GM03348 (cell line): ENCODE measurements around the gene CEP170B.
"Not testable (repeated sequence)": the region's sequence is repeated elsewhere in the genome, so short reads cannot be mapped to it uniquely, and the experiment has no call there.

Experiments
- DNase-seq: peaks from one replicate; pipeline ENCODE4 v3.0.0; 2012; ENCODE audit warnings: low spot score

Gene CEP170B

DNA sequence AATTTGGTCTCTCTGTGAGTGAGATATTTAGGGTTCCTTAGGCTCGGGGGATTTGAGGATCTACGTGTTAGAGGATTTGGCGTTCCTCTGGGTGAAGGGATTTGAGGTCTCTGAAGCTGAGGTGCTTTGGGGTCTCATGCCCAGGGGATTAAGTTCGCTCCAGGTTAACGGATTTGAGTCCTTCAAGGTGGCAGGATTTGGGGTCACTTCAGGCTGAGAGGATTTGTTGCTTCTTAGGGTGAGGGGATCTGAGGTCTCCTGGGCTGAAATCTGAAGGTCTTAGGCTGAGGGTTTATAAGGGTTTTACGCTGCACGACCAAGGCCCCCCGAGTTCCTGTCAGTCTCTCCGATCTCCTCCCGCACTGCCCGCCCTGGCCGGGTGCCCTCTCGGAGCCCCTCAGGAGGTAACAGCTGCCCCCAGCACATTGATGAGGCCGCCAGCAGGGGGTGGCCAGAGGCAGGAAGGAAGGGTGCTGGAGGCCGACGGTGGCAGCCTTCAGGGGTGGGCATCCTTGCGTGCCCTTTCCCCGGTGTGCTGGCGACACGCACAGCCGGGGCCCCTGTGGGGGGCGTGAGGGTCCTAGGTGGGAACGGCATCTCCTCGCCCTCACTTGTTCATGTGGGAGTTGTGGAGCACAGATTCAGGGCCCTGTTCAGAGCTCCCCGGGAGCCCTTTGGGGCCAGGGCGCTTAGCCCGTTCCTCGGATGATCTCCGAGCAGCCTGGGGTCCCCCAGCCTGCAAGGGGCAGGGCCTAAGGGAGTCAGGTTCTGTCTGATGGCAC lies 14.3 kb downstream of the CEP170B start:
- DNase-seq = no peak

DNA sequence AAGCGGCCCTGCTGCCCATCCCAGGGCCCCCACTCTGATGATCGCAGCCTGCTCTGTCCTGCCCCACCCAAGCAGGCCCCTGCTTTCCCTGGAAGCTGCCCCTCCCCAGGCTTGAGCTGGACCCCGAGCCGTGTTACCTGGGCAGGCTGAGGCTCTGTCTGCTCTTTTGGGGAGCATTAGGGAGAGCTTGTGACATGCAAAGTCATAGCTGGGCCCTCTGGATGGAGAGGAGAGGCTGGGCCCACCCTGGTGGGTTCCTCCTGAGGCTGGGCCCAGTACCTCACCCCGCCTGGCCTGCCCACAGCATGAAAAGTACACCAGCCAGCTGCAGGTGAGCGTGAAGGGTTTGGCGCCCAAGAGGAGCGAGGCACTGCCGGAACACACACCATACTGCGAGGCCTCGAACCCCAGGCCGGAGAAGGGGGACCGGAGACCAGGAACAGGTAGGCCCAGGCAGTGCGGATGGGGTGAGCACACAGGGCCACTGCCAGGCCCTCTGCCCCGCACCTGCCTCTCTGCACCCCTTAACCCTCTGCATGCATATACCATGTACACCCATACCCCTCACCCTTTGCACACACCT lies 15.0 kb downstream of the CEP170B start:
- no peak for DNase-seq

DNA sequence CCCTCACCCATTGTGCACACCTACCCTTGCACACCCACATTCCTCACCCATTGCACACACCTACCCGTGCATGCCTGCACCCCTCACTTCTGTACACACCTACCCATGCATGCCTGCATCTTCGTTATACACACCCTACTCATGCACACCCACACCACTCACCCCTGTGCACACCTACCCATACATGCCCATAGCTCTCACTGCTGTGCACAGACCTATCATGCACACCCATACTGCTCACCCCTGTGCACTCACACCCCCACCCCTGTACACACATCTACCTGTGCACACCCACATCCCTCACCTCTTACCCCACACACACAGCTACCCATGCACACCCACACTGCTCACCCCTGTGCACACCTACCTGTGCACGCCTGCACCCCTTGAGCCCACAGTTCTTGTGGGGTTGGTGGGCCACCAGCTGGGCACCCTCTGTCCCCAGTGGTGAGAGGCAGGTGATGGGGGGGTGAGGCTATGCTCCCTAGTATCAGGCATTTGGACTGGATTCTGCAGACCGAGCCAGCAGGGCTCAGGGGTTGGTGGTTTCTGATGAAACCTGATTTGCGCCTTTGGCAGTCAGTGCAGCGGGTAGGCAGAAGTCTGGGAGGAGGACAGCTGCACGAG lies 15.6 kb downstream of the CEP170B start:
- DNase-seq = no peak

DNA sequence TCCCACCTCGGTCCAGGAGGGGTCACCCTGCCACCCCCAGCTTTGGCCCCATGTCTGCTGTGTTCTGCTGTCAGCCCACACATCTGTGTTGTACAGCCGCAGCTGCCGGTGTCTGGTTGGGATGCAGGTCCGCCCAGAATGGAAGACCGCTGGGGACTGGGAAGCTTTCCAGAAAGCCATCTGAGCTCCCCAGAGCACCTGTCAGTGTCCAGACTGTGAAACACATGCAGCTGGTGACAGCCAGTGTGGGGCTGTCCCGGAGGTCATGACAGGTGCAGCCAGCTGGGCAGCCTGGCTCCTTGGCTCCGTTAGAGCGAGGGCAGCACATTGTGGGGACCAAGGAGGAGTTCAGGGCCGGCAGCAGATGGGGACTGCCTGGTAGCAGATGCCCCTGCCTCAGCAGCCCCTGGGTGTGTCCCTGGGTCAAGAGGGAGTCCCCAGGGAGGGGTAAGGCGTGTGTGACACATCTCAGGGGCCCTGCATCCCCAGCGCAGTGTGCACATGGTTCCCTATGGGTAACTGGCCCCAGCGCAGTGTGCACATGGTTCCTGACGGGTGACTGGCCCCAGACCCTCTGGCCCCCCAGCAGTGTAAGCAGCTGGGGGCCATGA lies 16.4 kb downstream of the CEP170B start:
- DNase-seq = no peak

DNA sequence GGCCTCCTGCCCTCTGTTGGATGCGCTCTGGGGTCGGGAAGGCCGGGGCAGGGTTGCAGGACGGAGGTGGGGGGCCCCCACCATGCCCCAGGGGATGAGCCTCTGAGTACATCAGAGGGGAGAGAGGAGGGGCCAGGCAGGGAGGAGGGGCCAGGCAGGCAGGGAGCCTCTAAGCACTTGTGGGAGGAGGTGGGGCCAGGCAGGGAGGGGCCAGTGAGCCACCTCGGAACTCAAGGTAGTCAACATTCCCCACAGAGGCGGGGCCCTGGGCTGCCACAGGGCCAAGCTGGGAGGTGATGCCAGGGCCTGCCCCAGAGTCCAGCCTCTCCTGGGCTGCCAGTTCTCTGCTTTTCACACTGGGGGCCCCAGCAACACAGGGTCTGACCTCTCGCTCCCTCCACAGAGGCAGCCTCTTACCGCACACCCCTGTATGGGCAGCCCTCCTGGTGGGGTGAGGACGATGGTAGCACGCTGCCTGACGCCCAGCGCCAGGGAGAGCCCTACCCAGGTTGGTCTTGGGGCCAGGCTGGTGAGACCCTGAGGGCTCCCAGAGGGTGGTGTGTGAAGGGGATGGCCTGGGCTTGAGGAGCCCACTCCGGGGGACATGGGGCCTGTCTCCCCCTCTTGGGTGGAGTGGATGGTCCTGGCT lies 17.4 kb downstream of the CEP170B start:
- no peak for DNase-seq

DNA sequence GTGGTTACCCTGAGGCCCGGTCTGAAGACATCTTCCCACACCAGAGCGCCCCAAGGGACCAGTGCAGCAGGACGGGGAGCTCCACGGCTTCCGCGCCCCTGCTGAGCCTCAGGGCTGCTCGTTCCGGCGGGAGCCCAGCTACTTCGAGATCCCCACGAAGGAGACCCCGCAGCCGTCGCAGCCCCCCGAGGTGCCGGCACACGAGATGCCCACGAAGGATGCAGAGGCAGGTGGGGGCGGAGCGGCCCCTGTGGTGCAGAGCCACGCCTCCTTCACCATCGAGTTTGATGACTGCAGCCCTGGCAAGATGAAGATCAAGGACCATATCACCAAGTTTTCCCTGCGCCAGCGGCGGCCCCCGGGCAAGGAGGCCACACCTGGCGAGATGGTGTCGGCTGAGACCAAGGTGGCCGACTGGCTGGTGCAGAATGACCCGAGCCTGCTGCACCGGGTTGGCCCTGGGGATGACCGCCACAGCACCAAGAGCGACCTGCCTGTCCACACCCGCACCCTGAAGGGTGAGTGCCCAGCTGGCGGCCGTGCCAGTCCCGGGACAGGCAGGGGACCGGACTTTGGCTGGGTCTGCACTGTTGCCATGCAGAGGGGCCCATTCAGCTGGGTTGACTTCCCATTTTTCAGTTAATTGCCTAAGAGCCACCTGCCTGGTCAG lies 18.1 kb downstream of the CEP170B start:
- DNase-seq = no peak

DNA sequence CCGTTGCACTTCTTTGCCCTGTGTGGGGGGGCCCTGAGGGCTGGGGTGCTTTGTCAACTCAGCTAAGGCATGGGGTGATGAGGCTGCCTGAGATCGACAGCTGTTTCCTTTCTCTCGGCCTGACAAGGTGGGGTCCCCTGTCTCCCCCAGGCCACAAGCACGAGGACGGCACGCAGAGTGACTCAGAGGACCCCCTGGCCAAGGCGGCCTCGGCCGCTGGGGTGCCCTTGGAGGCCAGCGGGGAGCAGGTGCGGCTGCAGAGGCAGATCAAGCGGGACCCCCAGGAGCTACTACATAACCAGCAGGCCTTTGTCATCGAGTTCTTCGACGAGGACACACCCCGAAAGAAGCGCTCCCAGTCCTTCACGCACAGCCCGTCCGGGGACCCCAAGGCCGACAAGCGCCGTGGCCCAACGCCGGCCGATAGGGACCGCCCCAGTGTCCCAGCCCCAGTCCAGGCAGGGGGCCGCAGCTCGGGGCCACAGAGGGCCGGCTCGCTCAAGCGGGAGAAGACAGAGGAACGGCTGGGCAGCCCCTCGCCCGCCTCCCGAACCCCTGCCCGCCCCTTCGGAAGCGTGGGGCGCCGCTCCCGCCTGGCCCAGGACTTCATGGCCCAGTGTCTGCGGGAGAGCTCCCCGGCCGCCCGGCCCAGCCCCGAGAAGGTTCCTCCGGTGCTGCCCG lies 18.8 kb downstream of the CEP170B start:
- DNase-seq = no peak

DNA sequence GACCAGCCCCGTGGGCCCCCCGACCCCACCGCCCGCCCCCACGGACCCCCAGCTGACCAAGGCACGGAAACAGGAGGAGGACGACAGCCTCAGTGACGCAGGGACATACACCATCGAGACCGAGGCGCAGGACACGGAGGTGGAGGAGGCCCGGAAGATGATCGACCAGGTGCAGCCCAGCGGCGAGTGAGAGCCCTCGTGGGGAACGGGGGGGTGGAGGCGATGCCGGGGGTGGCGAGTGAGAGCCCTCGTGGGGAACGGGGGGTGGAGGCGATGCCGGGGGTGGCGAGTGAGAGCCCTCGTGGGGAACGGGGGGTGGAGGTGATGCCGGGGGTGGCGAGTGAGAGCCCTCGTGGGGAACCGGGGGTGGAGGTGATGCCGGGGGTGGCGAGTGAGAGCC lies 19.3 kb downstream of the CEP170B start:
- DNase-seq = not testable (repeated sequence)

DNA sequence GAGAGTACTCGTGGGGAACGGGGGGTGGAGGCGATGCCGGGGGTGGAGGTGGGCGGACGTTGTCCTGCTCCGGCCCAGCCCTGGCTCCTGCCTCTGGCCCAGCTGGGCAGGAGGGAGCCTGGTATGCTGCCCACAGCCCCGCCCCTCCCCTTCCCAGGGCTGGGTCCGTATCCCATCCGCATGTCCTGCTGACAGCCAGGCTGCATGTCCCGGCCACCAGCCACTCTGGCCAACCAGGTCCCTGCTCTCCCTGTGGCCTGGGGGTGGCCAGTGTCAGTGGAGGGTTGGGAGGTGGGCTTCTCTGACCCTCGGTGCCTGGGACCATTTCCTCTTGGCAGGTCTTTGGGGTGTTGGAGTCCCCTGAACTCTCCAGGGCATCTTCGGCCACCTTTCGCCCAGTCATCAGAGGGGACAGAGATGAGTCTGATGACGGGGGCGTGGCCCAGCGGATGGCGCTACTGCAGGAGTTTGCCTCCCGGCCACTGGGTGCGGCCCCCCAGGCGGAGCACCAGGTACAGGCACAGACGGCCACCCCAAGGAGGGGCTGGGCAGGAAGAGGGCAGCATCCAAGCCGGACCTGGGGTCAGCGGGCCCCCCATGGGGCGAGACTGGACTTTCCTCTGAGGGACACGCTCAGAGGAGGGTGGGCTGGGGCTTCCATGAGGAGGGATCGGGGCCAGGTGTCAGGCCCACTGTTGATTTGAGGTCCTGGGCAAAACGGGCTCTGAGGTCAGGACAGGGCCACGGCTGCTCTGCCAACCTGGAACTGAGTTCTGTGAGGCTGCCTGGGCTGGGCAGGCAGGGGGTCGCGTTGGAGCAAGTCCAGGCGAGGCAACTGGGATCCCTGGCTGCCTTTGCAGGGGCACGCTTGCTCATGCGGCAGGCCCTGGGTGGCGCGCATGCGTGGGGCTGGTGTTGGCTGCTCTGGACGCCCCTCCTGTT lies 20.2 kb downstream of the CEP170B start:
- no peak for DNase-seq

DNA sequence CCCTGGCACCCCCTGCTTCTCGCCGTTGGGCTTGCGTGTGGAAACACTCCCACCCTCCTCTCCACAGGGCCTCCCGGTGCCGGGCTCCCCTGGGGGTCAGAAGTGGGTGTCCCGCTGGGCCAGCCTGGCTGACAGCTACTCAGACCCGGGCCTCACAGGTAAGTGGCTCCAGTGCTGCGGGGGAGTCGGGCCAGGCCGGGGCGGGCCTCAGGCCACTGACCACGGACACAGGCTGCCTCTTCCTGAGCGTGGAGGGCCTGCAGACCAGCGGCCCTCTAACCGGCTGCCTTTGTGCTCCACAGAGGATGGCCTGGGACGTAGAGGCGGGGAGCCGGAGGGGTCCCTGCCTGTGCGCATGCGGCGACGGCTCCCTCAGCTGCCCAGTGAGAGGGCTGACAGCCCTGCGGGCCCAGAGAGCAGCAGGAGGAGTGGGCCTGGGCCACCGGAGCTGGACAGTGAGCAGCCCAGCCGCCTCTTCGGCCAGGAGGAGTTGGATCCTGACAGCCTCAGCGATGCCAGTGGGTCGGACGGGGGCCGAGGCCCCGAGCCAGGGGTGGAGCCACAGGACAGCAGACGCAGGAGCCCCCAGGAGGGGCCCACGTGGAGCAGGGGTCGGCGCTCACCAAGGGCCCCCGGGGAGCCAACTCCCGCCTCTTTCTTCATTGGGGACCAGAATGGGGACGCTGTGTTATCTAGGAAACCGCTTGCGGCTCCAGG lies 21.1 kb downstream of the CEP170B start:
- no peak for DNase-seq

DNA sequence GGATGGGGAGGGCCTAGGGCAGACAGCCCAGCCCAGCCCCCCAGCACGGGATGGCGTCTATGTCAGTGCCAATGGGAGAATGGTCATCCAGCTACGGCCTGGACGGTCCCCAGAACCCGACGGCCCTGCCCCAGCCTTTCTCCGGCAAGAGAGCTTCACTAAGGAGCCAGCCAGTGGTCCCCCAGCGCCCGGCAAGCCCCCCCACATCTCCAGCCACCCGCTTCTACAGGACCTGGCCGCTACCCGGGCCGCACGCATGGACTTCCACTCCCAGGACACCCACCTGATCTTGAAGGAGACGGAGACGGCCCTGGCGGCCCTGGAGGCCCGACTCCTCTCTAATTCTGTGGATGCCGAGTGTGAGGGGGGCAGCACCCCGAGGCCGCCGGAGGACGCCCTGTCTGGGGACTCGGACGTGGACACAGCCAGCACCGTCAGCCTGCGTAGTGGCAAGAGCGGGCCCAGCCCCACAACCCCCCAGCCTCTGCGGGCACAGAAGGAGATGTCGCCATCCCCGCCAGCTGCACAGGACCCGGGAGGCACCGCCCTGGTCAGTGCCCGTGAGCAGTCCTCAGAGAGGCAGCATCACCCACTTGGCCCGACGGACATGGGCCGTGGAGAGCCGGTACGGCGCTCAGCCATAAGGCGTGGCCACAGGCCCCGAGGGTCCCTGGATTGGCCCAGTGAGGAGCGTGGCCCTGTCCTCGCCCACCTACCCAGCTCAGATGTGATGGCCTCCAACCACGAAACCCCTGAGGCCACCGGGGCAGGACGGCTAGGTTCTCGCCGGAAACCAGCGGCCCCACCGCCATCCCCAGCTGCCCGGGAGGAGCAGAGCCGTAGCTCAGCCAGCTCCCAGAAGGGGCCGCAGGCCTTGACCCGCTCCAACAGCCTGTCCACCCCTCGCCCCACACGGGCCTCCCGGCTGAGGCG lies 21.9 kb downstream of the CEP170B start:
- no peak for DNase-seq

DNA sequence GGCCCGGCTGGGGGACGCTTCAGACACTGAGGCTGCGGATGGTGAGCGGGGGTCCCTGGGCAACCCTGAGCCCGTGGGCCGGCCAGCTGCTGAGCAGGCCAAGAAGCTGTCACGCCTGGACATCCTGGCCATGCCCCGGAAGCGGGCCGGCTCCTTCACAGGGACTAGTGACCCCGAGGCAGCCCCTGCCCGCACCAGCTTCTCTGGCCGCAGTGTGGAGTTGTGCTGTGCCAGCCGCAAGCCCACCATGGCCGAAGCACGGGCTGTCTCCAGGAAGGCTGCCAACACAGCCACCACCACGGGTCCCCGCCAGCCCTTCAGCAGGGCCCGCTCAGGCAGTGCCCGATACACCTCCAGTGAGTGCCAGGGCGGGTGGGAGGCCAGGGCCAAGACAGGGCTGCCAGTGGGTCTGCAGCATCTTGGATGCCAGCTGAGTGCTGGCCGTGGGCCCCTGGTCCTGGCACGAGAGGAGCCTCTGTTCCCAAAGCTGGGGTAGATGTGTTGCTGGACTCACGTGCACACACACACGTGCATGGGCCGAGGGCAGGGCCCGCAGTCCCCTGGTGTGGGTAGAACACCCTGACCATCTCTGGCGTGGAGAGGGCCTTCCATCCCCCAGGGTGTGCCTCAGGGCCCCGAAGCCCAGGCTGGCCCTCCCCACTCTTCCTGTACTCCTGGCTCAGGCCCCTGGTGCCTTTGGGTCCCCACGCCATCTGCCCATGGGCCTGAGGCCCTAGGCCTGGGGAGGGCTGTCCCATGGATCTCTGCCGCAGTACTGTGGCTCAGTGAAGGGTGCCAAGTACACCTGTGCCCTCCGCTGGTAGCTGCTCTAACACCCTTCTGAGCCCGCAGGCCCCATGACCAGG lies 22.8 kb downstream of the CEP170B start:
- no peak for DNase-seq

DNA sequence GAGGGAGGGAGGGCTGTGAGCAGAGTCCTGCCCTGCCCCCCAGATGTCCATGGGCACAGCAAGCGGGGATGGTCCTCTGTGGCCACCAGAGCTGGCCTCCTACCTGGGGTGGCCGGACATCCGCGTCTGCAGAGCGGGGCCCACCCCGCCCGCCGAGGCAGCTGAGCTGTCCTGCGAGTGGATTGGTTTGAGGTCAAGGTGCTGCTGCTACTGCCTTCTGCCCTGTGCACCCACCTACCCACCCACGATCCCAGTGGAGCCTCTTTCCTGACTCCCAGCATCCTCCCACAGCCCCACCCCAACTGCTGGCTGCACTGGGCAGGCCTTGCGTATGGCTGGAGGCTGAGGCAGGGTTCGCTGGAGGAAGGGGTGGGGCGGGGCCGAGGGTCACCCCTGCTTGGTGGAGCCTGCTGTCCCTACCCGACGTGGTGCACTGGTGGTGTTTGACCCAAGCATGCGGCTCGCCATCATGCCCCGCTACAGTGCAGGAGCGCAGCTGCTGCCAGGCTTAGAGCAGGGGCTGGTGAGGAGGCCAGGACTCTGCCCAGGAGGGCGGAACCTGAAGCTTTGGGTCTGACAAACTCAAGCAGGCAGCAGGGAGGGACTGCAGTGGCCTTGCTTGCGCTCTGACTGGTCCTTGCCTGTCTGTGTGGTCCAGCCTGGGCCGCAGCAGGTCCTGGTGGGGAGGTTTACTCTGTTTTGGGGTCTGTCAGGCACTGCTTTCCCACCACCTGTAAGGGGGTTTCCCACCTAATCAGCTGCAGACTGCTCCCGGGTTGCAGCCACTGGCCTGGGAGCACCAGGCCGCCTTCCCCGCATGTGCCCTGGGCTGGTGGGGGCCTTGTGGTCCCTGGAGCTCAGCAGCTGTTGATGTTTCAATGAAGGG lies 23.7 kb downstream of the CEP170B start:
- no peak for DNase-seq

DNA sequence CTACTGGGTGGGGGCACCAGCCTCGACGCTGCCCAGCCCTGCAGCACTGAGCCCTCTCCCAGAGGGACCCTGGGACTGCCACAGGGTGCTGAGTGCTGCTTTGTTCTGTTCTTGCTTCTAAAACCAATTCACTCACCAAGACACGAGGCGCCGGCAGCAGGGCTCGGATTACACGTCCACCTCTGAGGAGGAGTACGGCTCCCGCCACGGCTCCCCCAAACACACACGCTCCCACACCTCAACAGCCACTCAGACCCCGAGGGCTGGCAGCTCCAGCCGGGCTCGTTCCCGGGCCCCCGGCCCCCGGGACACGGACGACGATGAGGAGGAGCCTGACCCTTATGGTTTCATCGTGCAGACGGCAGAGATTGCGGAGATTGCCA lies 24.3 kb downstream of the CEP170B start:
- no peak for DNase-seq

DNA sequence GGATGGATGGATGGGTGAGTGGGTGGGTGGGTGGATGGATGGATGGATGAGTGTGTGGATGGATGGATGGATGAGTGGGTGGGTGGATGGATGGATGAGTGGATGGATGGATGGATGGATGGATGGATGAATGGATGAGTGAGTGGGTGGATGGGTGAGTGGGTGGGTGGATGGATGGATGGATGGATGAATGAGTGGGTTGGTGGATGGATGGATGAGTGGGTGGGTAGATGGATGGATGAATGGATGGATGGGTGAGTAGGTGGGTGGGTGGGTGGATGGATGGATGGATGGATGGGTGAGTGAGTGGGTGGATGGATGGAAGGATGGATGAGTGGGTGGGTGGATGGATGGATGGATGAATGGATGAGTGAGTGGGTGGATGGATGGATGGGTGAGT lies 25.2 kb downstream of the CEP170B start:
- DNase-seq = not testable (repeated sequence)

DNA sequence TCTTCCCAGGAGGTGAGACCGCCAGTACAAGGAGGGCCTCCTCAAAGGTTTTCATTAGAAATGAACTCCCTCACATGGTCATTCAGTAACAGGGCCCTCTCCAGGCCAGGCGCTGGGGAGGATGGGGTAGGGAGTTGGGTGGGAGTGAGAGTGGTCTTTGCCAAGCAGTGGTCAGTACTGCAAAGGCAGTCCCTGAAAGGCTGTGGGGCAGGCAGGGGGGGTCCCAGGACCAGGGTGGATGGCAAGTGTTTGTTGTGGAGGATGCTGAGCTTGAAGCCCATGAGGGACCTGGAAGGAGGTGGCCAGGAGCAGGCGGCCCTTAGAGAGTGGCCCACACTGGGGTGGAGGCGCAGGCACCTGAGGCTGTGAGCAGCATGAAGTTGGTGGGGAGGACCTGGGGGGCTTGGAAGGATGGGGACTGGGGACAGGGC lies 26.1 kb downstream of the CEP170B start:
- no peak for DNase-seq
